HG03378 (cell line): ENCODE measurements around the gene NEK5.
A peak's percentile ranks its signal among the peaks of the same experiment; 100 is the strongest.
"Not testable (repeated sequence)": the region's sequence is repeated elsewhere in the genome, so short reads cannot be mapped to it uniquely, and the experiment has no call there.

Experiments
- ATAC-seq: cut with Tn5 transposase; IDR thresholded peaks from one replicate; pipeline ENCODE4 v1.9.1; 2021; ENCODE audit warnings: mild to moderate bottlenecking, moderate library complexity; ENCODE audit not compliant: unreplicated experiment

The NEK5 gene

DNA sequence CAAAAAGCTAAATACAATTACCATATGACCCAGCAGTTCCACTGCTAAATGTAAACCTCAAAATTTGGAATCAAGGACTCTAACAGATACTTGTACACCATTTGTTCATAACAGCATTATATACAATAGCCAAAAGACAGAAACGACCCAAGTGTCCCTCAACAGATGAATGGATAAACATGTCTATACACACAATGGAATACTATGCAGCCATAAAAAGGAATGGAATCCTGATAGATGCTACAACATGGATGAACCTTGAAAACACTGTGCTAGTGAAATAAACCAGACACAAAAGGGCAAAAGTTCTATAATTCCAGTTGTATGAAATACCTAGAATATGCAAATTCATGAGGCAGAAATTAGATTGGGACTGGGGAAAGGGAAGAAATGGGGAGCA, 18.4 kb upstream of the NEK5 start:
- no peak for ATAC-seq

DNA sequence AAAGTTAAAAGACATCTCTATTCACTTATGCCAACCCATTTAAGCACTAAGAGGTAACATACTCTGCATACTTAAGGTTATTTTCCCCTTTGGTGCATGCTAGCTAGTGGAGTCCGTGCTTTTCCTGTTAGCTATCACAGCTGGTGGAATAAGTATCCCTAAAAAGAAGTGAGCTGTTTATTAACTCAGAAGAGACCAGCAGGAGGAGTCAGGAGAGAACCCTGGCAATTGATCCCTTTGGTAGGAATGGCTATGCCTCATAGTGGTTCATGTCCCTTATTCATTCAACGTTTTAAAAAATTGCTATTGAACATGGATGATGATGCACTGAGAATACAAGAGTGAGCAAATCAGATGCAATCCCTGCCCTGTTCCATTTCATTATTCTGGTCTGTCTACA, 12.4 kb upstream of the NEK5 start:
- no peak for ATAC-seq

DNA sequence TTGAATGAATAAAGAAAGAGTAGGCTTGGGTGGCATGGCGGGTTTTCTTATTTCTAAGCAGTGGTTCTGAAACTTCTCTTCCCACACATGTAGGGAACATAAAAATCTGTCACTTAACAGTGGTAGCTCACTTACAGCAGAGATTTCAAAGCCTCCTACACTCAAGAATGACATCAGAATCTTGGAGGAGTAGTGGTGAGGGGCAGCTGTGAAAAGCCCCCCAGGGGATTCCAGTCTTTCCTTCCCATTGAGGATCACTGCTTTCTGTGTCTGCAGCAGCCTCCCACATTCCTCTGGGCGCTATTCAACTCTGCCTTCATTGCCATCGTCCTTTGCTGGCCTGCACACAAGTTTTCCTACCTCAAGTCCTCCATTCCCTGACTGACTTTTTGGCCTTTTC, 8.6 kb upstream of the NEK5 start:
- no peak for ATAC-seq

DNA sequence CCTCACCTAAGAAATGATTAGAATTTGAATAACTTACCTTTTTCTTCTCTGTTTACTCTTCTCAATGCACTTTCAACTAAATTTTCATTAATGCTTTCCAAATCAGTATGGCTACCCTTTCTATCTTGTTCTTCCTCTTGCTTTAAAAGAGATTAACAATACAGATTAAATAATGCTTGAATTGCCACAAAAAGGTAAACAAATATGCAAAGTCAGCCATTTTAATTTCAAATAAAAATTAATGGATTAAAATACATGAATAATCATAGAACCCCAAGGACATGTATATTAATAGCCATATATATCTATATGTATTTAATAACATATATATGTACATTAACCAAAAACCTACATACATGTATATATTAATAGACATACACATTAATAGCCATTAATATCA, 7.9 kb upstream of the NEK5 start:
- ATAC-seq, result no peak

DNA sequence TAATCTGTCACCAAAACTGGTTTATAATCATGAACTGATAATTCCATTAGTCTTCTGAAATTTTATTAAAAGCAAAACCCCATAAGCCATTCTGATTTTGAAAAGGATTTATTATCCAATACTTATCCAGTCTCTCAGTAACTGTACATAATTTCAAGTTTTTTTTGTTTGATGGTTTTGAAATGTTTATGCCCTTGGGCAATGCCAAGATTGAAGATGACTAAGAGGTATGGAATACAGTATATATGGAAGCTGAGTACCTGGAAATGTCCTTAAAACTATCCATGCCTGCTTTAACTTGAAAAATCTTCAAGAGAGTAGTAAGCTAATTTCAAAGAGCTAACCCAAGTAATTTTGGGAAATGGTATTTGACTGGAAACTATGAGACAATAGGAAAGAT, 1.8 kb upstream of the NEK5 start:
- no peak for ATAC-seq

DNA sequence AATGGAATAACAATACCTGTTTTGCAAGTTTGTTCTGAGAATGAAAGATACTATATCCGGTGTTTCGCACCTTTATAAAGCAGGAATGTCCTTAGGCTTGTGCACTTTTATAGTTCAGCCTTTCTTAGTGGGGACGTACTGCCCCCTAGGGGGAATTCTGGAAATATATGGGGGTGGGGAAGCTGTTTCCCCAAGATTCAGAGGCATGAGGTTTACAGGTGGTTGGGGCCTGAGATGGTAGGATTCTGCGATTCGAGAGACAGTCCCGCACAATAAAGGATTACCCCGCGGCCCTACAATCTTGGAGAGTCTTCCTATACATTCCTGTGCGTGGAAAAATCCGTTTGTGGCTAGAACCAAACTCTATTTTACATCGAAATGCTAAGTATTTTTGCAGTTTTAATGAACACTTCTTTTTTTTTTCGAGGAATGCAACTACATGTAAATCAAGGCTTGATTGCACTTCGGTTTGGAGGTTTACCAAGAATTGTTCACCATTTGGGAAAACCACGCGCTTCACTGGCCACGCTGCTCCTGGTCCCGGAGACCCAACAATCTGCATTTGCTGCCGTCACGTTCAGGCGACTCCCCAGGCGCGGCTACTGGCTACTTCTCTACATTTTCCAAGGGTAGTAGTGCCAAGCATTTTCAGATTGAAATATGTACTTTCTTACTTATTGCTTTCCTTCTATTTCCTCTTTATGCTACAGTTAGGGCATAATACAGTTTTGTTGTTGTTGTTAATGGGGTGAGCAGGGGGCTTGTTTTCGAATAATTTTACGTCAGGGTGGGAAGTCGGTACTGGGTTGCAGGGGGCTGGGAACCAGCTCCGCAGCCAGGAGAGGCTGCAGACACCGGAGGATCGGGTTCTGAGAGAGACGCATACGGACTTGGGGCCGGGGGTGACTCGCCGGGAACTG, 830 bp downstream of the NEK5 start:
- ATAC-seq, result peak; percentile 59

DNA sequence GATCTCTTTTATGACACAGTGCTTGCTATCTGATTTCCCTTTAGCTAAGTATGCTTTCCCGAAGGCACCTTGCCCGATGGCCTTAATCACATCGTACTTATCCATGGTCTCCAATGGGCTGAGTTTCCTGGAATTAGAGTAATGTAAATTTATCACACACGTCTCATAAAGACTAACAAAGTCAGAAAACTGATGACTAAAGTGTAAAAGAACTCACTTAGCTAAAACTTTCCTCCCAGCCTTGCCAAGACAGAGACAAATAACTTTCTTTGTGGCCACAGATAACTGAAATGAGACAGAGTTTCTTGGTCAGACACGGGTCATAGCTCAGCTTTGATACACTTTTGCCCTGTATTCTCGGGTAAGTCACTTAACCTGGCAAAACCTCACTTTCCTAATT, 1.5 kb downstream of the NEK5 start:
- ATAC-seq, result peak; percentile 32

DNA sequence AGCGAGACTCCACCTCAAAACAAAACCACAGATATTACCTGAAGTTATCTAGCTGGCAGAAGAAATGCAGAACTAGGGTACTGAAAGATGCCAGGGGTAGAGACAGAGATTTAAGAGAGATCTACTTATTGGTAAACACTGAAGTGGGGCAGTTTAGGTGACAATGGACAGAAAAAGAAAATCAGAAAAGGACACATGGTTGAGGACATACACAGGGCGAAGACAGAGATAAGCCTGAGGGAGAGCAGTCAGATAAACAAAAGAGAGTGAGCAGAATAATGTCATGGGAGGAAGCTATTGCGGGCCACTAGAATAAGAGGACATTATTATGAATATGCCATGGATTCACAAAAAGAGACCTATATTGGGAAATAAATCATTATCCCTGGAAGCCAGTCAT, 3.3 kb downstream of the NEK5 start:
- ATAC-seq, result no peak

DNA sequence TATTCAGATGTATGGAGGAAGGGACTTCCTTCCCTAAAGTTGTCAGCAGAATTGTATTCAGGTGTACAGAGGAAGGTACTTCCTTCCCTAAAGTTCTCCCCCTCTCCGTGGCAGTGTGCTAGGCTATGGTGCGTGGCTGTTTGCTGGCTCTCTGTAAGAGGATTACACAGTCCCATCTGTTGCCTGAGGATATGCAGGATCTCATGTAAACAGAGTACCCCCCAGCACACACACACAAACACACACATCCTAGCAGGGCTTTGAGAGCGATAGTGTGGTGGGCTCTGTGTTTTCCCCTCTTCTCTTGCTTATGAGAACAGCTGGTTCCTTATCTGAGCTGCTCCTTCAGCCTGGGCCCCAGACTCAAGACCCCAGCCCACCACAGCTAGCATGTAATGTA, 10.3 kb downstream of the NEK5 start:
- ATAC-seq, result no peak

DNA sequence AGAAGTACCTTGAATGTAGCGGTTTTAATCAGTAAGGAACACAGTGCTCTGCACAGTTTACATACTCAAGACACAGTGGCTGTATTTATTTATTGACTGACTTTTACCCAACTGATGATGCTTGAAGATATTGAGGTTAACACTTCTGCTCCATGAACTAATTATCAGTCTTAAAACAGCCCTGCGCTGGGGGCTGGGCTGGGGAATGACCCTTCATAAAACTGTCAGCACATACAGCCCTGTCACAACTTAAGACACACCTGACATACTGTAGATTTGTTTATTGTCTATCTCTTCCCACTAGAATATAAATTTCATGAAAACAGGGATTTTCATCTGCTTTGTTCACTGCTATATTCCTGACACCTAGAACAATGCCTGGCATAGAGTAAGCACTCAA, 10.8 kb downstream of the NEK5 start:
- ATAC-seq, result no peak

DNA sequence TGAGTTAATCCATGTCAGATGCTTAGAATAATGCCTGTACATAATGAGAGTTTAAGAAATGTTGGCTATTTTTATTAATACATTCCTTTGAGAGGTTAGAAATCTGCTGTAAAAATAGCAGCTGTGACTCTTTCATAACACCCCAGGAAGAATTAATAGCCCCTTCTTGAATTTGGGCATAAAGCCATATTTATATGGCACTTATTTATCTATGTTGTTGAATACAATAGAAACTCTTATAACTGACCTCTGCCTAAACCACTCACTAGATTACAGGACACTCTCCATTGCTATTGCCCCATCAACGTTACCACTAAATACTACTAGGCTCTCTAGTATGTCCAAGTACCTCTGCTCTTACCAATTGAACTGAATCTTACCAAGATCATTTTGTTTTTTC, 16.3 kb downstream of the NEK5 start:
- no peak for ATAC-seq

DNA sequence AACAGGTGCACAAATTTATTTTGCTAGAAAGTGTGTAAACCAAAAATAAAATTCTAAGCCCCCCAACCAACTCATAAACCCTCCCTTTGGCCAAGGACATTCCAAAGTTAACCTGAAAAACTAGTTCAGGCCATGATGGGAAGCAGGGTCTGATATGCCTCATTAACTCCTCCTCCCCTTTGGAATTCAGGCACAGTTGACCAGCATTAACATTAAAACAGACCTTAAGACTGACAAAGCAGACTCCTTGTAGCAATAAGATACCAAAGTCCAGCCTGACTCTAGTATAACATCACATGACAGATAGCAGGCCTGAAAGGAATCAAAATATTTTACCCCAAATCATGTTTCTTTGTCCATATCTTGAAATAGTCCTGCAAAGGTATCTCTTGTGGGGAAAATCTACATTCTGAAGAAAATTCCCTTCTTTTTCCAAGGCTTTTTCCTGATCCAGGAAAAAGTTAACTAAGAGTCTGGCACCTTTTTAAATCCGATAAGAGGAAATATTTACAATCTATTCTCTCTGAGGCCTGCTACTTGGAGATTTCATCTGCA, 19.7 kb downstream of the NEK5 start:
- ATAC-seq, result no peak

DNA sequence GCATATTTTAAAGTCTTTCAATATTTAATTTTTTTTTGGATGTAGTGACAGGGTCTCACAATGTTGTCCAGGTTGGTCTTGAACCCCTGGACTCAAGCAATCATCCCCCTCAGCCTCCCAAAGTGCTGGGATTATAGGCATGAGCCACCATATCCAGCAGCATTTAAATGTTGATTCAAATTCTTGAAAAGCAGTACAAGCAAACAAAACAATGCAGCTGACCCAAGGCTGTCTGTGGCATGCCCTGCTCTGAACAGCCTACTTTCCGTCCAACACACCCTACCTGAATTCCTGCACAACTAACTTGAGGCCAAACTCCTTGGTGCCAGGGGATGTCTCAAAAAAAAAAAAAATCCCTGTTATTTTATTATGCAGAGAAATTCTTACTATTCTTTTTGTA, 23.0 kb downstream of the NEK5 start:
- no peak for ATAC-seq

DNA sequence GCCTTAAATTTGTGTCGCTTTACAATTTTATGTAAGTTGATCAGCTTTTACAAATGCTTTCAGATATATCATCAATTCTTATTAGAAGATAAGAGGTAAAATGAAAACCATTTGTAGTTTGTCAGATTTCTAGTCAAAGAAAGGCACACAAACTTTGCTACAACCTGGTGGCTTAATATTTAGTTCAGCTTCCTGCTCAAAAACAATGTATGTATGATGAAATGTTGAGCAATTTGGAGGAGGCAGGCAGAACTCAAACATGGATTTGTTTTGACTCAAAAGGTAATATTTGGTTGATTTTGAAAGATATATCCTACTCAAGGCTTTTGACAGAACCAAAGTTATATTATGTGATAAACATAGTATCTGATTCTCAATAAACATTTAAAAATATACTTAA, 24.2 kb downstream of the NEK5 start:
- no peak for ATAC-seq

DNA sequence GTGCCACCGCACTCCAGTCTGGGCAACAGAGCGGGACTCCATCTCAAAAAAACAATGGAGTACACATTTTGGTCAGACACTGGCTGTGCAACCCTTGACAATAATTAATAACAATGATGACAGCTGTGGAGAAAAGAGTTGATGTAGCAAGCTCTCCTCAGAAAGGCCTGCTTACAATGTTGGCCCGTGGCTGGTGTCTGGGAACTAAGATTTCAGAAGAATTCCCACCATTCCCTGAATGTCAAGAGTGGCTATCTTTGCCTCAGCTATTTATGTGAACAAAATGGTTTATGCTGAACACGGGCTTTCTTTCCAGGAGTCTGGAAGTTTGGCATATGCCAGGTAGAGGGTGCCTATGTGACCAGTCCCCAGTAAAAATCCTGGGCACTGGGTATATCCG, 25.5 kb downstream of the NEK5 start:
- ATAC-seq, result no peak

DNA sequence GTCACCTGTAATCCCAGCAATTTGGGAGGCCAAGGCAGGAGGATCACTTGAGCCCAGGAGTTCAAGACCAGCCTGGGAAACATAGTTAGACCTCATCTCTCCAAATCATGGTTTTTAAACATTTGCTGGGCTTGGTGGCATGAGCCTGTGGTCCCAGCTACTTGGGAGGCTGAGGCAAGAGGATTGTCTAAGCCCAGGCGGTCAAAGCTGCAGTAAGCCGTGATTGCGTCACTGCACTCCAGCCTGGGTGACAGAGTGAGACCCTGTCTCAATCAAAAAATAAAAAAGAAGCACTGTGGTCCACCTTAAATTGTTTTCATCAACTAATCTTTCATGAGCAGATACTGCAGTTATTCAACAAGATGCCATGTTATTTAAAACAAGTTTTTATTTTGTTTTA, 26.4 kb downstream of the NEK5 start:
- ATAC-seq, result not testable (repeated sequence)

DNA sequence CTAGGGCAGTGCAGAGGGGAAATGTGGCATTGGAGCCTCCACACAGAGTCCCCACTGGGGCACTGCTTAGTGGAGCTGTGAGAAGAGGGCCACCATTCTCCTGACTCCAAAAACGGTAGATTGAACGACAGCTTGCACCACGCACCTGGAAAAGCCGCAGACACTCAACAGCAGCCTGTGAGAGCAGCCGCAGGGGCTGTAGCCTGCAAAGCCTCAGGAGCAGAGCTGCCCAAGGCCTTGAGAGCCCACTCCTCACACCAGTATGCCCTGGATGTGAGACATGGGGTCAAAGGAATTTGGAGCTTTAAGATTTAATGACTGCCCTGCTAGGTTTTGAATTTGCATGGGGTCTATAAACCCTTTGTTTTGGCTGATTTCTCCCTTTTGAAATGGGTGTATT, 31.7 kb downstream of the NEK5 start:
- ATAC-seq, result no peak

DNA sequence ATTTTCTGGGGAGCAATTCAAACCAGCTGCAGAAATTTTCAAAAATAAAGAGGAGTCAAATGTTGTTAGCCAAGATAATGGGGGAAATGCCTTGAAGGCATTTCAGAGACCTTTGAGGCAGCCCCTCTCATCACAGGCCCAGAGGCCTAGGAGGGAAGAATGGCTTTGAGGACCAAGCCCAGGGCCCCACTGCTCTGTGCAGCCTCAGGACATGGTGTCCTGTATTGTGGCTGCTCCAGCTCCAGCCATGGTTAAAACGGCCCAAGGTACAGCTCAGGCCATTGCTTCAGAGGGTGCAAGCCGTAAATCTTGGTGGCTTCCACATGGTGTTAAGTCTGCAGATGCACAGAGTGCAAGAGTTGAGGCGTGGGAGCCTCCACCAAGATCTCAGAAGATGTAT, 32.1 kb downstream of the NEK5 start:
- no peak for ATAC-seq

DNA sequence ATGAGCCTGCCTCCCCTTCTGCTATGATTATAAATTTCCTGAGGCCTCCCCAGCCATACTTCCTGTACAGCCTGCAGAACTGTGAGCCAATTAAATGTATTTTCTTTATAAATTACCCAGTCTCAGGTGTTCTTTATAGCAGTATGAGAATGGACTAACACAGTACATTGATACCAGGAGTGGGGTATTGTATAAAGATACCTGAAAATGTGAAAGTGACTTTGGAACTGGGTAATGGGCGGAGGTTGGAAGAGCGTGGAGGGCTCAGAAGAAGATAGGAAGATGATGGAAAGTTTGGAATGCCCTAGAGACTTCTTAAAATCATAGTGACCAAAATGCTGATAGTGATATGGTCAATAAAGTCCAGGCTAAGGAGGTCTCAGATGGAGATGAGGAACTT, 32.8 kb downstream of the NEK5 start:
- ATAC-seq, result no peak

DNA sequence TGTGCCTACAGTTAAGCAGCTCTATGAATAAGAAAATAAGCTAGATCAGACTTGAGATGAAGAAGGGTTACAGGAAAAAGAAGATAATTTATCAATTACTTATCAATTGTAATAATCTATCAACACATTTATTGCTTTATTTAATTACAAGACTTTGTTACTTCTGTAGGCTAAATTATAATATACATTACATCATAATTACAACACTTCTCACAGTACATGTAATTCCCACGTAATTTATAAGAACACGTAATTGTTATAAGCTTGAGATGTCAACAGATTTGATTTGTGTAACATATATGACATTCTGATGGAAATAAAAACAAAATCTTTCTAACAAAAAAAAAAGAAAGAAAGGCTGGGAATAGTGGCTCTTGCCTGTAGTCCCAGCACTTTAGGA, 36.8 kb downstream of the NEK5 start:
- ATAC-seq, result no peak

DNA sequence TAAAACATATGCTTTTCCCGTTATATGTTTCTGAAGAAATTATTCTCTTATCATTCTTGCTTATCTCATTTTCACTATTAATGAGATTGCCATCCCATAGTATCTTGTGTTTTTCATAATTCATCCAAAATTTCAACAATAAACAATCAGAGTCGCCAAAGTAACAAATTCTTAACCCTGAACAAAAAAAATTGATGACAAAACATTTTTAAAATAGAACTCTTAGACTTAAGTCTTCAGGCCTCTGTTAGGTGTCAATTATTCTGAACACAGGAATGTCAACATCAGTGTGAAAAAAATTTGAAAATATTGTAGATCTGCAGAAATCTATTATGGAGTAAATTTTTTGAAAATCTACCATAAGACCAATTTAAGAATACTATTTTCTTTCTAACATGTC, 37.4 kb downstream of the NEK5 start:
- no peak for ATAC-seq

DNA sequence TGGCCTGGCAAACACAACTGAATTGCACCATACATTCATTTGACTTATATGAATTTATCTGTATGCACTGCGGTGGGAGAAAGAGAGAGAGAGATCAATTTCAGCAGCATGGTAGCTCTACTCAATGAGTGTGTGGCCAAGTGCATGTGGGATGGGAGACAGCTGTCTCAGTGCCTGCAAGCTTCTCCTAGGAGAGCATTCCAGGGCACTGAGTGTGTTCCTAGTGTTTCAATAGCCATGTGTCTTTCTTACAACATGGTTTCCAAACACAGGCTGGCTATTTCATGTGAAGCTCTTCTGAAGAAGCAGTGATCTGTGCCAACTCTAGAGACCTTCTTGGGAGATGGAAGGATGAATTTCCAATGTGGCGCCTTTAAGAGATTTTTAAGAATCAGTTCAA, 43.5 kb downstream of the NEK5 start:
- no peak for ATAC-seq

DNA sequence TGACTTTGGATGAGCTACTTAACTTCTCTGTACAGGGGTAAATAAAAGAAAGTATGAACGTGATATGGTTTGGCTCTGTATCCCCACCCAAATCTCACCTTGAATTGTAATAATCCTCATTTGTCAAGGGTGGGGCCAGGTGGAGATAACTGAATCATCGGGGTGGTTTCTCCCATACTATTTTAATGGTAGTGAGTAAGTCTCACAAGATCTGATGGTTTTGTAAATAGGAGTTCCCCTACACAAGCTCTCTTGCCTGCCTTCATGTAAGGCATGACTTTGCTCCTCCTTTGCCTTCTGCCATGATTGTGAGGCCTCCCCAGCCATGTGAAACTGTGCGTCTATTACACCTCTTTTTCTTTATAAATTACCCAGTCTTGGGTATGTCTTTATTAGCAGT, 43.9 kb downstream of the NEK5 start:
- ATAC-seq, result not testable (repeated sequence)
